Karpas-422 (cell line): ENCODE data around the gene TRIP10. TPM values are rescaled to one million over a fixed set of nuclear protein-coding genes. Genes with fewer than 3 reads are reported as not detected.
"Not testable (repeated sequence)": the region's sequence is repeated elsewhere in the genome, so short reads cannot be mapped to it uniquely, and the experiment has no call there.

Experiments
- DNase-seq: peaks from one replicate; pipeline ENCODE4 v3.0.0-alpha.2; 2015
- H2AFZ ChIP-seq: fragments of 200-600 bp; sonication (generic); 2 replicates; pipeline ENCODE4 v1.6.1; 2014; ENCODE audit warnings: antibody characterized with exemption, low read length, mixed read lengths
- H3K27ac ChIP-seq: fragments of 200-600 bp; sonication (generic); 2 replicates; pipeline ENCODE4 v1.5.1; 2014; ENCODE audit warnings: mild to moderate bottlenecking, low read length, moderate library complexity
- H3K27me3 ChIP-seq: fragments of 200-600 bp; sonication (generic); 2 replicates; pipeline ENCODE4 v1.6.1; 2014; ENCODE audit warnings: low read length, mixed read lengths
- H3K36me3 ChIP-seq: fragments of 200-600 bp; sonication (generic); 2 replicates; pipeline ENCODE4 v1.6.1; 2014; ENCODE audit warnings: low read length, mixed read lengths; ENCODE audit not compliant: insufficient read depth
- H3K4me1 ChIP-seq: fragments of 200-600 bp; sonication (generic); 2 replicates; pipeline ENCODE4 v1.6.1; 2014; ENCODE audit warnings: mild to moderate bottlenecking, low read length, mixed read lengths
- H3K4me2 ChIP-seq: fragments of 200-600 bp; sonication (generic); 2 replicates; pipeline ENCODE4 v1.6.1; 2014; ENCODE audit warnings: low read length, low read depth, mild to moderate bottlenecking; ENCODE audit not compliant: poor library complexity, severe bottlenecking
- H3K4me3 ChIP-seq: fragments of 200-600 bp; sonication (generic); 2 replicates; pipeline ENCODE4 v1.5.1; 2014; ENCODE audit warnings: mild to moderate bottlenecking, antibody characterized with exemption, low read length, mixed read lengths
- H3K79me2 ChIP-seq: fragments of 200-600 bp; sonication (generic); 2 replicates; pipeline ENCODE4 v1.6.1; 2014; ENCODE audit warnings: mild to moderate bottlenecking, low read length, mixed read lengths
- H3K9ac ChIP-seq: fragments of 200-600 bp; sonication (generic); 2 replicates; pipeline ENCODE4 v1.6.0; 2014; ENCODE audit warnings: low read length
- H3K9me2 ChIP-seq: fragments of 200-600 bp; sonication (generic), shearing (Covaris generic); replicated peaks from 2 replicates; pipeline ENCODE4 v1.6.0; 2014; ENCODE audit warnings: mild to moderate bottlenecking, low read length, moderate library complexity; ENCODE audit not compliant: insufficient read depth
- H3K9me3 ChIP-seq: fragments of 300-700, 200-600 bp; sonication (generic); 2 replicates; pipeline ENCODE4 v1.6.1; 2014; ENCODE audit warnings: low read length, mixed read lengths
- H4K20me1 ChIP-seq: fragments of 200-600 bp; sonication (generic); 2 replicates; pipeline ENCODE4 v1.6.1; 2014; ENCODE audit warnings: mild to moderate bottlenecking, antibody characterized with exemption, low read length, low read depth; ENCODE audit not compliant: insufficient read depth
- total RNA-seq: library from RNA; depleted of rRNA; stranded (reverse); fragments of >200 nt; shearing (Covaris generic); gene quantifications from 2 replicates; pipeline ENCODE4 v1.2.3, GENCODE V29; 2014; ENCODE audit warnings: low replicate concordance; rRNA removed

Gene TRIP10
- total RNA-seq, 1 experiment from 2014 or later, result 6.5 TPM

- not testable (repeated sequence) for H3K9me2 ChIP-seq, H3K9me3 ChIP-seq, DNase-seq, H4K20me1 ChIP-seq, H3K27me3 ChIP-seq, H2AFZ ChIP-seq, H3K36me3 ChIP-seq
- Histone ChIP-seq H3K9ac (peak overlapping the region; percentile 86), H3K79me2 (peaks cover 72% of the 10 kb centered on the region), H3K4me2 (peak overlapping the region; percentile 97), H3K4me3 (peak overlapping the region; percentile 83), H3K27ac (peak overlapping the region; percentile 99), H3K4me1 (peaks cover 42% of the 10 kb centered on the region)
Measured at GRCh38 chr19:6800160-6800790, 60.8 kb downstream of the TRIP10 start.

- Histone ChIP-seq H3K27ac (peak overlapping the region; percentile 99), H3K4me2 (peak overlapping the region; percentile 97), H3K4me1 (peaks cover 42% of the 10 kb centered on the region), H3K27me3 (no peaks in the 10 kb centered on the region), H3K9me3 (no peaks in the 10 kb centered on the region), H2AFZ (0 out of 2 replicates have a peak overlapping the region, but pooled peaks have one; percentile 48), H3K4me3 (peak overlapping the region; percentile 83), H3K36me3 (0 out of 2 replicates have a peak, but pooled peaks cover 3% of the 10 kb centered on the region), H3K79me2 (peaks cover 72% of the 10 kb centered on the region), H3K9me2 (no peaks in the 10 kb centered on the region), H3K9ac (peak overlapping the region; percentile 86), H4K20me1 (peaks cover 5% of the 10 kb centered on the region; the same call in 1 of the 2 replicates)
- DNase-seq, result no peak
Measured at GRCh38 chr19:6800991-6801484, 61.6 kb downstream of the TRIP10 start.

Other genes with a start within 250 kb of the TRIP10 start
- gene TUBB4A, start 237.4 kb upstream of the TRIP10 start, total RNA-seq, result 0.45 and 0.83 TPM in 2 replicates
- gene TNFSF9, start 208.7 kb upstream of the TRIP10 start, total RNA-seq, result 10.3 and 14.5 TPM in 2 replicates
- 10.4 and 12.6 TPM in 2 replicates for gene CD70, start 148.5 kb upstream of the TRIP10 start, total RNA-seq
- gene TNFSF14, start 69.5 kb upstream of the TRIP10 start, total RNA-seq, result 1.8 TPM in 1 of 2 replicates, not detected in the other
- not detected in 2 replicates for gene C3, start 19.0 kb upstream of the TRIP10 start, total RNA-seq
- 34.7 and 41.8 TPM in 2 replicates for gene GPR108, start 2.1 kb upstream of the TRIP10 start, total RNA-seq
- 3.3 and 18.9 TPM in 2 replicates for gene SH2D3A, start 27.8 kb downstream of the TRIP10 start, total RNA-seq
- 46.0 and 85.2 TPM in 2 replicates for gene VAV1, start 33.0 kb downstream of the TRIP10 start, total RNA-seq
- 0.30 TPM in 1 of 2 replicates, not detected in the other for gene ADGRE1, start 147.9 kb downstream of the TRIP10 start, total RNA-seq